ENCODE measurements around the gene CCN5.

DNA sequence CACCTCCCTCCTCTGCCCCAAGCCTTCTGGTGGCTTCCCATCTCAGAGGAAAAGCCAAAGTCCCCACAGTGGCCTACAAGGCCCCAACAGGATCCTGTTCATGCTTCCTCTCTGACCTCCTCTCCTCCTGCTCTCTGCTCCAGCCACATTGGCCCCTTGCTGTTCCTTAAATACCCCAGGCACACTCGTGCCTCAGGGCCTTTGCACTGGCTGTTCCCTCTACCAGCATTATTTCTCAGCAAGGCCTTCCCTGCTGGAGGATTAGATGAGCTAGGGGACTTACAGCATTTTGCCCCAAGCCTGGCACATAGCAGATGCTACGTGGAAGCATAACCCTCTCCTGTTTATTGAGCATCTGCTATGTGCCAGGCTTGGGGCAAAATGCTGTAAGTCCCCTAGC lies 7.8 kb downstream of the CCN5 start:
- TF ChIP-seq, protein P1, sequence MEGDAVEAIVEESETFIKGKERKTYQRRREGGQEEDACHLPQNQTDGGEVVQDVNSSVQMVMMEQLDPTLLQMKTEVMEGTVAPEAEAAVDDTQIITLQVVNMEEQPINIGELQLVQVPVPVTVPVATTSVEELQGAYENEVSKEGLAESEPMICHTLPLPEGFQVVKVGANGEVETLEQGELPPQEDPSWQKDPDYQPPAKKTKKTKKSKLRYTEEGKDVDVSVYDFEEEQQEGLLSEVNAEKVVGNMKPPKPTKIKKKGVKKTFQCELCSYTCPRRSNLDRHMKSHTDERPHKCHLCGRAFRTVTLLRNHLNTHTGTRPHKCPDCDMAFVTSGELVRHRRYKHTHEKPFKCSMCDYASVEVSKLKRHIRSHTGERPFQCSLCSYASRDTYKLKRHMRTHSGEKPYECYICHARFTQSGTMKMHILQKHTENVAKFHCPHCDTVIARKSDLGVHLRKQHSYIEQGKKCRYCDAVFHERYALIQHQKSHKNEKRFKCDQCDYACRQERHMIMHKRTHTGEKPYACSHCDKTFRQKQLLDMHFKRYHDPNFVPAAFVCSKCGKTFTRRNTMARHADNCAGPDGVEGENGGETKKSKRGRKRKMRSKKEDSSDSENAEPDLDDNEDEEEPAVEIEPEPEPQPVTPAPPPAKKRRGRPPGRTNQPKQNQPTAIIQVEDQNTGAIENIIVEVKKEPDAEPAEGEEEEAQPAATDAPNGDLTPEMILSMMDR (conservative IDR thresholded peaks at IDR 0.05; ENCODE audit: low read depth, low read length) = no peak
- no peak for TF ChIP-seq EZH2 (IDR thresholded peaks at IDR 0.05; ENCODE audit: low read length, unreplicated experiment)
